Measurements from ENCODE around the gene SMIM43. TPM values are rescaled to one million over a fixed set of nuclear protein-coding genes. Genes with fewer than 3 reads are reported as not detected.

Gene SMIM43
- total RNA-seq, 1 experiment from 2014 or later = not detected

- CTCF ChIA-PET = no interaction called here
- Histone ChIP-seq H3K4me2 (ENCODE audit: low read length) (no peak overlapping the region), H4K20me1 (ENCODE audit: insufficient read depth) (no peaks in the 10 kb centered on the region), H3K9me3 (ENCODE audit: control insufficient read depth in 1 of 2, insufficient read depth in 1 of 2, low read depth in 1 of 2, low read length in 2 of 2) (no peaks in the 10 kb centered on the region), H3K27me3 (ENCODE audit: insufficient read depth, low read length) (no peaks in the 10 kb centered on the region), H3K4me3 (replicated peaks in 1 of 2; ENCODE audit: low read depth in 1 of 2, low read length in 2 of 2) (no peak overlapping the region), H3K79me2 (ENCODE audit: insufficient read depth, low read length) (no peaks in the 10 kb centered on the region), H3K9me2 (ENCODE audit: insufficient read depth) (no peaks in the 10 kb centered on the region), H2AFZ (ENCODE audit: low read depth, low read length, poor library complexity, severe bottlenecking) (no peak overlapping the region), H3K27ac (ENCODE audit: low read depth, low read length) (no peak overlapping the region), H3K4me1 (ENCODE audit: control insufficient read depth in 1 of 2, insufficient read depth in 2 of 2, low read length in 2 of 2) (no peaks in the 10 kb centered on the region), H3K9ac (ENCODE audit: low read length) (no peak overlapping the region), H3K36me3 (ENCODE audit: control insufficient read depth in 1 of 2, insufficient read depth in 2 of 2, low read length in 2 of 2) (no peaks in the 10 kb centered on the region)
- POLR2A ChIA-PET = no interaction called here
- no peak for DNase-seq (ENCODE audit: low read depth, low spot score)
- RAD21 ChIA-PET (ENCODE audit: low non-redundant PET in 1 of 2, low total read pairs in 2 of 2, uncharacterized antibody in 2 of 2, unreplicated experiment in 2 of 2) = no interaction called here
- intact Hi-C loops (cut with micrococcal nuclease) = no loop called here
- TF ChIP-seq SP1 (IDR thresholded peaks at IDR 0.05; ENCODE audit: low read depth) (no peak), CEBPB (IDR thresholded peaks at IDR 0.05; ENCODE audit: low read depth) (no peak), ZNF274 (IDR thresholded peaks at IDR 0.05; ENCODE audit: low read depth, low read length) (no peak), YY1 (IDR thresholded peaks at IDR 0.05; ENCODE audit: extremely low read depth, insufficient replicate concordance, low read depth, low read length) (no peak), ATF3 (IDR thresholded peaks at IDR 0.05) (no peak), FOSL1 (IDR thresholded peaks at IDR 0.05; ENCODE audit: low read depth) (no peak), ELF1 (IDR thresholded peaks at IDR 0.05; ENCODE audit: borderline replicate concordance, low read depth) (no peak), EZH2 (IDR thresholded peaks at IDR 0.05) (no peak), TCF7L2 (IDR thresholded peaks at IDR 0.05; ENCODE audit: borderline replicate concordance, extremely low read depth, insufficient read depth, insufficient read length) (no peak)
- ATAC-seq = no peak
- BruUV-seq (replicated peaks) = no TSS peak
Measured at GRCh38 chr4:121788896-121789295, 23.9 kb upstream of the SMIM43 start.

GRCh38 chr4:121786221-121786620, 21.3 kb upstream of the SMIM43 start:
- Histone ChIP-seq H2AFZ (ENCODE audit: low read depth, low read length, poor library complexity, severe bottlenecking) (no peak overlapping the region), H3K36me3 (ENCODE audit: control insufficient read depth in 1 of 2, insufficient read depth in 2 of 2, low read length in 2 of 2) (no peaks in the 10 kb centered on the region), H3K27ac (ENCODE audit: low read depth, low read length) (no peak overlapping the region), H3K27me3 (ENCODE audit: insufficient read depth, low read length) (no peaks in the 10 kb centered on the region), H4K20me1 (ENCODE audit: insufficient read depth) (no peaks in the 10 kb centered on the region), H3K4me1 (ENCODE audit: control insufficient read depth in 1 of 2, insufficient read depth in 2 of 2, low read length in 2 of 2) (no peaks in the 10 kb centered on the region), H3K9me3 (ENCODE audit: control insufficient read depth in 1 of 2, insufficient read depth in 1 of 2, low read depth in 1 of 2, low read length in 2 of 2) (no peaks in the 10 kb centered on the region), H3K4me3 (replicated peaks in 1 of 2; ENCODE audit: low read depth in 1 of 2, low read length in 2 of 2) (no peak overlapping the region), H3K9me2 (ENCODE audit: insufficient read depth) (no peaks in the 10 kb centered on the region), H3K79me2 (ENCODE audit: insufficient read depth, low read length) (no peaks in the 10 kb centered on the region), H3K9ac (ENCODE audit: low read length) (no peak overlapping the region), H3K4me2 (ENCODE audit: low read length) (no peak overlapping the region)
- ATAC-seq (no peak), DNase-seq (ENCODE audit: low read depth, low spot score) (no peak)
- no TSS peak for BruUV-seq (replicated peaks)
- TF ChIP-seq FOSL1 (IDR thresholded peaks at IDR 0.05; ENCODE audit: low read depth) (no peak), SRF (IDR thresholded peaks at IDR 0.05; ENCODE audit: low read depth) (no peak)
- intact Hi-C loops (cut with micrococcal nuclease) = no loop called here
- ChIA-PET CTCF (no interaction called here), POLR2A (interaction anchor here (1.9 kb wide), 1 partner anchor 15 kb away, joined by 6 read pairs; the partner anchor contains the start of gene EXOSC9), RAD21 (ENCODE audit: low non-redundant PET in 1 of 2, low total read pairs in 2 of 2, uncharacterized antibody in 2 of 2, unreplicated experiment in 2 of 2) (no interaction called here)
